H1 (cell line): ENCODE data around the gene HOXB5. TPM values are rescaled to one million over a fixed set of nuclear protein-coding genes. Genes with fewer than 3 reads are reported as not detected.

Experiments used
- CTCF ChIA-PET: fragments of 300-600 bp; sonication (Branson Sonifier 250); formaldehyde crosslinking; loops from one replicate; lab custom pipeline; 2021; ENCODE audit not compliant: partially characterized antibody; lab: Charles Lee
- POLR2A ChIA-PET: fragments of 300-600 bp; sonication (Branson Sonifier 250); formaldehyde crosslinking; loops from one replicate; lab custom pipeline; 2021; ENCODE audit warnings: inconsistent platforms; ENCODE audit not compliant: partially characterized antibody; lab: Charles Lee
- DNase-seq, 2 experiments: peaks; one replicate each; pipeline versions ENCODE4 v3.0.0 to v3.0.0-alpha.2; 2010 to 2022; ENCODE audit warnings: low spot score in 2 of 2, low read depth in 1 of 2, mixed read lengths in 1 of 2
- FAIRE-seq: peaks from 2 replicates; lab custom pipeline; 2011; peaks lifted over from hg19 to GRCh38; lab: Jason Lieb, UNC
- H2AFZ ChIP-seq: 2 replicates; pipeline ENCODE4 v1.8.1; 2012; ENCODE audit warnings: low read length, inconsistent platforms
- H2AK5ac ChIP-seq: 2 replicates; pipeline ENCODE4 v1.6.1; 2013; ENCODE audit warnings: low read depth, low read length
- H2BK120ac ChIP-seq: replicated peaks from 2 replicates; pipeline ENCODE3; 2013; ENCODE audit warnings: low read depth, low read length, inconsistent platforms
- H2BK12ac ChIP-seq: 2 replicates; pipeline ENCODE4 v1.6.1; 2013; ENCODE audit warnings: low read depth, low read length
- H2BK15ac ChIP-seq: 2 replicates; pipeline ENCODE4 v1.6.1; 2013; ENCODE audit warnings: low read length
- H2BK20ac ChIP-seq: 2 replicates; pipeline ENCODE4 v1.6.1; 2013; ENCODE audit warnings: low read length
- H2BK5ac ChIP-seq: 2 replicates; pipeline ENCODE4 v1.6.1; 2013; ENCODE audit warnings: low read depth, low read length
- H3K14ac ChIP-seq: 2 replicates; pipeline ENCODE4 v1.6.1; 2013; ENCODE audit warnings: inconsistent platforms; ENCODE audit not compliant: insufficient read length
- H3K18ac ChIP-seq: 2 replicates; pipeline ENCODE4 v1.6.1; 2013; ENCODE audit warnings: low read length; ENCODE audit errors: extremely low read depth
- H3K23ac ChIP-seq: 2 replicates; pipeline ENCODE4 v1.6.1; 2013; ENCODE audit warnings: inconsistent platforms; ENCODE audit not compliant: insufficient read length
- H3K23me2 ChIP-seq: 2 replicates; pipeline ENCODE4 v1.6.1; 2013; ENCODE audit warnings: low read depth, low read length
- H3K27ac ChIP-seq: 2 replicates; pipeline ENCODE4 v1.6.1; 2011; ENCODE audit warnings: low read depth, low read length, inconsistent platforms
- H3K27me3 ChIP-seq, 4 experiments: replicated peaks in 1 of 4; 1 replicate in 1 of 4; 2 replicates in 3 of 4; pipeline versions ENCODE4 v1.6.1 to v1.8.1; 2011 to 2013; ENCODE audit warnings: low read length in 3 of 4, mild to moderate bottlenecking in 3 of 4, inconsistent platforms in 2 of 4, mixed read lengths in 2 of 4, moderate library complexity in 1 of 4; ENCODE audit not compliant: control insufficient read depth in 3 of 4, insufficient read depth in 3 of 4; ENCODE audit errors: extremely low read depth in 1 of 4
- H3K36me3 ChIP-seq, 4 experiments: 2 replicates each; pipeline versions ENCODE4 v1.6.1 to v1.8.1; 2011 to 2013; ENCODE audit warnings: mild to moderate bottlenecking in 4 of 4, low read length in 3 of 4, moderate library complexity in 2 of 4, control low read depth in 1 of 4, inconsistent platforms in 1 of 4; ENCODE audit not compliant: insufficient read depth in 4 of 4, control insufficient read depth in 2 of 4
- H3K4ac ChIP-seq: replicated peaks from 2 replicates; pipeline ENCODE3; 2013; ENCODE audit warnings: low read length, low read depth, mixed read lengths, inconsistent platforms; ENCODE audit not compliant: insufficient read length
- H3K4me1 ChIP-seq, 4 experiments: replicated peaks in 1 of 4; 1 replicate in 1 of 4; 2 replicates in 3 of 4; pipeline versions ENCODE4 v1.6.1 to v1.8.1; 2011 to 2013; ENCODE audit warnings: low read length in 3 of 4, inconsistent platforms in 2 of 4, mixed read lengths in 1 of 4; ENCODE audit not compliant: insufficient read depth in 4 of 4, control insufficient read depth in 3 of 4
- H3K4me2 ChIP-seq, 2 experiments: 2 replicates each; pipeline versions ENCODE4 v1.6.1 to v1.8.1; 2011 to 2013; ENCODE audit warnings: low read depth in 2 of 2, low read length in 2 of 2, control low read depth in 1 of 2, inconsistent platforms in 1 of 2, mild to moderate bottlenecking in 1 of 2; ENCODE audit not compliant: insufficient read depth in 1 of 2
- H3K4me3 ChIP-seq, 4 experiments: fragments of 200-600, 300-600 bp in 1 of 4; sonication (generic), shearing (Covaris generic), sonication (Bioruptor Twin) in 1 of 4; 2 replicates each; pipeline versions ENCODE4 v1.5.1 to v1.8.1; 2011 to 2016; ENCODE audit warnings: low read length in 4 of 4, low read depth in 3 of 4, control low read depth in 2 of 4, inconsistent platforms in 2 of 4, mild to moderate bottlenecking in 2 of 4, mixed read lengths in 1 of 4, moderate library complexity in 1 of 4; ENCODE audit not compliant: insufficient read depth in 2 of 4; ENCODE audit errors: extremely low read depth in 1 of 4
- H3K56ac ChIP-seq: replicated peaks from 2 replicates; pipeline ENCODE3; 2013; ENCODE audit warnings: low read depth, mild to moderate bottlenecking, mixed read lengths, low read length, inconsistent platforms; ENCODE audit not compliant: insufficient read length
- H3K79me1 ChIP-seq: 2 replicates; pipeline ENCODE4 v1.6.1; 2013; ENCODE audit warnings: low read depth, low read length, control low read depth
- H3K79me2 ChIP-seq, 2 experiments: 2 replicates each; pipeline versions ENCODE4 v1.6.1 to v1.8.1; 2012 to 2013; ENCODE audit warnings: low read length in 2 of 2, mild to moderate bottlenecking in 2 of 2, inconsistent platforms in 1 of 2; ENCODE audit not compliant: insufficient read depth in 2 of 2, control insufficient read depth in 1 of 2
- H3K9ac ChIP-seq, 4 experiments: replicated peaks in 1 of 4; 1 replicate in 1 of 4; 2 replicates in 3 of 4; pipeline versions ENCODE4 v1.6.1 to v1.8.1; 2011 to 2013; ENCODE audit warnings: low read depth in 3 of 4, low read length in 3 of 4, control low read depth in 2 of 4, mild to moderate bottlenecking in 2 of 4, moderate library complexity in 2 of 4, inconsistent platforms in 1 of 4; ENCODE audit errors: extremely low read depth in 1 of 4
- H3K9me3 ChIP-seq, 2 experiments: 2 replicates each; pipeline versions ENCODE4 v1.6.1 to v1.8.1; 2012 to 2013; ENCODE audit warnings: mild to moderate bottlenecking in 2 of 2, moderate library complexity in 2 of 2, control low read depth in 1 of 2, inconsistent platforms in 1 of 2, low read depth in 1 of 2, low read length in 1 of 2, mixed read lengths in 1 of 2; ENCODE audit not compliant: insufficient read depth in 2 of 2
- H4K20me1 ChIP-seq, 2 experiments: replicated peaks in 1 of 2; 2 replicates each; pipeline versions ENCODE3 to v1.8.1; 2011 to 2013; ENCODE audit warnings: inconsistent platforms in 2 of 2, low read length in 2 of 2, mild to moderate bottlenecking in 1 of 2; ENCODE audit not compliant: insufficient read depth in 2 of 2, control insufficient read depth in 1 of 2
- H4K5ac ChIP-seq: 2 replicates; pipeline ENCODE4 v1.6.1; 2013; ENCODE audit warnings: low read length, low read depth, mixed read lengths, inconsistent platforms; ENCODE audit not compliant: insufficient read length
- H4K8ac ChIP-seq: 2 replicates; pipeline ENCODE4 v1.8.0; 2013; ENCODE audit warnings: mild to moderate bottlenecking, moderate library complexity, low read length, inconsistent platforms; ENCODE audit not compliant: insufficient read depth; ENCODE audit errors: extremely low read depth
- H4K91ac ChIP-seq: replicated peaks from 2 replicates; pipeline ENCODE3; 2013; ENCODE audit warnings: low read length, mixed read lengths, inconsistent platforms; ENCODE audit not compliant: insufficient read length
- ATF2 ChIP-seq: IDR thresholded peaks from 2 replicates; pipeline ENCODE4 v1.6.1; 2012; ENCODE audit warnings: low read length, inconsistent platforms
- CBX8 ChIP-seq: fragments of 300-800, 300-1000 bp; sonication (generic); IDR thresholded peaks from 2 replicates; pipeline ENCODE4 v1.7.1; 2016; ENCODE audit warnings: low read depth, low read length, borderline replicate concordance
- EZH2 ChIP-seq: fragments of 200-600 bp; sonication (generic); IDR thresholded peaks from 2 replicates; pipeline ENCODE4 v1.7.1; 2012; ENCODE audit warnings: low read depth, mild to moderate bottlenecking, moderate library complexity, low read length, inconsistent platforms; ENCODE audit not compliant: severe bottlenecking
- SUZ12 ChIP-seq: fragments of 200-600 bp; sonication (generic); IDR thresholded peaks from 2 replicates; pipeline ENCODE4 v1.6.1; 2012; ENCODE audit warnings: mild to moderate bottlenecking, inconsistent platforms, low read length, moderate library complexity, mixed read lengths
- TBP ChIP-seq: IDR thresholded peaks from 2 replicates; pipeline ENCODE4 v1.6.1; 2011; ENCODE audit warnings: low read depth, low read length, improper control_type of control experiment
- USF2 ChIP-seq: IDR thresholded peaks from 2 replicates; pipeline ENCODE4 v1.6.1; 2011; ENCODE audit warnings: low read length, improper control_type of control experiment
- ZNF274 ChIP-seq: IDR thresholded peaks from 2 replicates; pipeline ENCODE4 v1.7.0; 2012; ENCODE audit warnings: low read length, borderline replicate concordance; ENCODE audit errors: extremely low read depth
- WGBS, 2 experiments: shearing (Covaris generic) in 1 of 2; methylation state at CpG; one replicate each; pipeline versions ENCODE4 v1.1.6 to v1.1.7; 2013 to 2015; ENCODE audit warnings: low lambda C conversion rate in 2 of 2, mixed read lengths in 2 of 2, inconsistent platforms in 1 of 2, low coverage in 1 of 2, missing lambda C conversion rate in 1 of 2; ENCODE audit not compliant: insufficient replicate concordance in 2 of 2, insufficient coverage in 1 of 2, insufficient read length in 1 of 2; ENCODE audit errors: extremely low coverage in 1 of 2, missing lambda C conversion rate in 1 of 2; 5-methylcytosine and 5-hydroxymethylcytosine counted together
- polyA plus RNA-seq, 7 experiments: library from polyadenylated mRNA; depleted of rRNA in 3 of 7; stranded (reverse) in 5 of 7; unstranded in 2 of 7; fragments of >200 nt in 5 of 7; fragments of 200-250 nt in 2 of 7; gene quantifications; 1 replicate in 5 of 7; 2 replicates in 1 of 7; 4 replicates in 1 of 7; pipeline versions ENCODE4 v1.2.1 to v1.2.3, GENCODE V29; 2011 to 2013; ENCODE audit warnings: missing spikeins in 2 of 7, mixed read lengths in 2 of 7
- total RNA-seq: library from RNA; stranded (reverse); fragmentation: NEBNext Ultra II Directional; extraction: Animal tissue kit (Norgen Biotek cat#: 25700); gene quantifications from 2 replicates; pipeline ENCODE4 v1.2.1, GENCODE V29; 2021

HOXB5 gene
- total and polyA plus RNA-seq, 2 of the 8 experiments (the other 6 are each of a cell fraction or from before 2014, with no cell fraction given), result not detected

GRCh38 chr17:48591255-48592056 lies 2.1 kb downstream of the HOXB5 start:
- Histone ChIP-seq H4K8ac (no peak overlapping the region), H2AFZ (no peak overlapping the region), H3K4me2 (no peak overlapping the region), H3K14ac (no peak overlapping the region), H3K36me3 (peaks cover 0 to 3% (median 0%) of the 10 kb centered on the region in 4 experiments; a peak in 1 of 8 replicates), H2BK120ac (no peak overlapping the region), H3K9me3 (no peaks in the 10 kb centered on the region; a peak in 1 of 4 replicates), H3K79me1 (no peaks in the 10 kb centered on the region), H3K23me2 (no peaks in the 10 kb centered on the region; the same call in 1 of the 2 replicates), H2BK12ac (peak overlapping the region; percentile 80; the same call in 1 of the 2 replicates), H2AK5ac (no peak overlapping the region), H3K27me3 (peaks cover 95 to 100% (median 99%) of the 10 kb centered on the region in 4 experiments), H4K20me1 (peaks cover 28 to 39% of the 10 kb centered on the region in 2 experiments), H2BK20ac (no peak overlapping the region), H3K23ac (no peak overlapping the region), H2BK15ac (no peak overlapping the region), H3K18ac (no peak overlapping the region), H4K5ac (no peak overlapping the region), H3K27ac (no peak overlapping the region), H3K79me2 (no peaks in the 10 kb centered on the region), H3K4ac (no peak overlapping the region), H4K91ac (no peak overlapping the region), H2BK5ac (no peak overlapping the region), H3K4me3 (no peak overlapping the region)
- POLR2A ChIA-PET, result interaction anchor here (0.6 kb wide), 1 partner anchor 213 kb away, joined by 3 read pairs; no protein-coding TSS in a partner anchor
- 40% methylated on average over 10 of the region's 10 CpGs; no CpG with 5 or more reads in 1 of the 2 experiments for WGBS, 2 experiments
- no peak for FAIRE-seq
- no peak for DNase-seq
- no peak for TF ChIP-seq ZNF274
- TF ChIP-seq TBP, result no peak
- TF ChIP-seq USF2, result no peak
- peak; percentile 29 for TF ChIP-seq EZH2
- no peak for TF ChIP-seq ATF2
- peak; percentile 18; the same call in 1 of the 2 replicates for TF ChIP-seq CBX8
- TF ChIP-seq SUZ12, result peak; percentile 68; the same call in 1 of the 2 replicates
- TF ChIP-seq, all 59 proteins: peak for 3
- H3K56ac ChIP-seq, result no peak overlapping the region
- H3K4me1 ChIP-seq, result peaks cover 0 to 10% (median 3%) of the 10 kb centered on the region in 4 experiments; a peak in 5 of 7 replicates
- H3K9ac ChIP-seq, result no peak overlapping the region
- CTCF ChIA-PET, result interaction anchor here (0.7 to 7.0 kb wide), 15 partner anchors 22 to 702 kb away, joined by 3 to 53 read pairs (median 5); no protein-coding TSS in a partner anchor
